Upper lobe of right lung (tissue), 1 donor: ENCODE measurements around the gene CNIH3. TPM values are rescaled to one million over a fixed set of nuclear protein-coding genes. Genes with fewer than 3 reads are reported as not detected.

ENCODE experiments used
- ATAC-seq: fragments of 200-7000 bp; cut with Tn5 transposase; one replicate; pipeline ENCODE4 v1.9.1; 2020; ENCODE audit warnings: mild to moderate bottlenecking, moderate library complexity
- DNase-seq: peaks from one replicate; pipeline ENCODE4 v3.0.0-alpha.2; 2020
- H3K27ac ChIP-seq: fragments of 200-600 bp; one replicate; pipeline ENCODE4 v1.8.0; 2022
- H3K27me3 ChIP-seq: fragments of 200-600 bp; one replicate; pipeline ENCODE4 v1.8.0; 2022; ENCODE audit warnings: mild to moderate bottlenecking
- H3K36me3 ChIP-seq: fragments of 200-600 bp; one replicate; pipeline ENCODE4 v1.8.0; 2022
- H3K4me1 ChIP-seq: fragments of 200-600 bp; one replicate; pipeline ENCODE4 v1.8.0; 2022
- H3K4me3 ChIP-seq: fragments of 200-600 bp; one replicate; pipeline ENCODE4 v1.8.0; 2022; ENCODE audit warnings: mild to moderate bottlenecking
- H3K9me3 ChIP-seq: fragments of 200-600 bp; one replicate; pipeline ENCODE4 v1.8.0; 2022
- CTCF ChIP-seq: fragments of 200-600 bp; IDR thresholded peaks from one replicate; pipeline ENCODE4 v1.8.0; 2022; ENCODE audit warnings: antibody characterized with exemption
- intact Hi-C: fragments of 100-400 bp; cut with DNase I; formaldehyde crosslinking; loops from one replicate; pipeline ENCODE4 v1.11.0; 2022
- total RNA-seq: library from RNA; stranded (reverse); fragmentation: NEBNext Ultra II Directional; extraction: Animal tissue kit (Norgen Biotek cat#: 25700); gene quantifications from one replicate; pipeline ENCODE4 v1.2.1, GENCODE V29; 2021
- donor health status: DM: no; HTN: yes; CAD: no; lungs with severe emphysema.

CNIH3 gene
- total RNA-seq, 1 donor from 2014 or later: 4.8 TPM

- Histone ChIP-seq H3K27ac (no peak overlapping the region), H3K27me3 (no peaks in the 10 kb centered on the region), H3K9me3 (no peaks in the 10 kb centered on the region), H3K4me3 (no peak overlapping the region), H3K36me3 (no peaks in the 10 kb centered on the region), H3K4me1 (no peaks in the 10 kb centered on the region)
- intact Hi-C loops: no loop called here
- ATAC-seq: peak; percentile 77
- no peak for DNase-seq
- peak; percentile 90 for TF ChIP-seq CTCF
Measured at GRCh38 chr1:224644553-224645154, 28.5 kb downstream of the CNIH3 start.

- Histone ChIP-seq H3K9me3 (no peaks in the 10 kb centered on the region), H3K4me1 (no peaks in the 10 kb centered on the region), H3K27ac (no peak overlapping the region), H3K27me3 (no peaks in the 10 kb centered on the region), H3K36me3 (no peaks in the 10 kb centered on the region), H3K4me3 (no peak overlapping the region)
- DNase-seq: no peak
- ATAC-seq: no peak
- TF ChIP-seq CTCF: no peak
- intact Hi-C loops: no loop called here
Measured at GRCh38 chr1:224647449-224647848, 31.3 kb downstream of the CNIH3 start.

GRCh38 chr1:224650290-224650689 is 34.2 kb downstream of the CNIH3 start:
- DNase-seq (no peak), ATAC-seq (no peak)
- Histone ChIP-seq H3K27me3 (no peaks in the 10 kb centered on the region), H3K9me3 (no peaks in the 10 kb centered on the region), H3K4me3 (no peak overlapping the region), H3K27ac (no peak overlapping the region), H3K36me3 (no peaks in the 10 kb centered on the region), H3K4me1 (no peaks in the 10 kb centered on the region)
- TF ChIP-seq CTCF: no peak
- intact Hi-C loops: no loop called here

- Histone ChIP-seq H3K36me3 (no peaks in the 10 kb centered on the region), H3K9me3 (no peaks in the 10 kb centered on the region), H3K4me1 (no peaks in the 10 kb centered on the region), H3K27ac (no peak overlapping the region), H3K4me3 (no peak overlapping the region), H3K27me3 (no peaks in the 10 kb centered on the region)
- no peak for TF ChIP-seq CTCF
- intact Hi-C loops: no loop called here
- DNase-seq: no peak
- no peak for ATAC-seq
Measured at GRCh38 chr1:224651188-224651587, 35.1 kb downstream of the CNIH3 start.

GRCh38 chr1:224656392-224656791 is 40.3 kb downstream of the CNIH3 start:
- ATAC-seq (no peak), DNase-seq (no peak)
- no peak overlapping the region for H3K4me3 ChIP-seq
- no peaks in the 10 kb centered on the region for H3K36me3 ChIP-seq
- H3K27ac ChIP-seq: no peak overlapping the region
- intact Hi-C loops: no loop called here
- H3K9me3 ChIP-seq: no peaks in the 10 kb centered on the region
- no peaks in the 10 kb centered on the region for H3K27me3 ChIP-seq
- H3K4me1 ChIP-seq: no peaks in the 10 kb centered on the region
- no peak for TF ChIP-seq CTCF

- H3K4me1 ChIP-seq: no peaks in the 10 kb centered on the region
- no peak for ATAC-seq
- TF ChIP-seq CTCF: no peak
- H3K27ac ChIP-seq: no peak overlapping the region
- H3K27me3 ChIP-seq: no peaks in the 10 kb centered on the region
- no peaks in the 10 kb centered on the region for H3K36me3 ChIP-seq
- DNase-seq: no peak
- intact Hi-C loops: no loop called here
- H3K4me3 ChIP-seq: no peak overlapping the region
- H3K9me3 ChIP-seq: no peaks in the 10 kb centered on the region
Measured at GRCh38 chr1:224660074-224660473, 44.0 kb downstream of the CNIH3 start.
